ENCODE results near the gene APBB2. TPM values are rescaled to one million over a fixed set of nuclear protein-coding genes. Genes with fewer than 3 reads are reported as not detected.

APBB2 gene
- total RNA-seq (10 to 100 TPM; 55.6 to 94.8 TPM), polyA plus RNA-seq (ENCODE audit: insufficient read length in 6 of 6) (10 to 100 TPM; 42.5 to 57.7 (median 50.4) TPM)
- long read RNA-seq, donor 1, partial matches to known transcripts = 14 of 17 reads
- long read RNA-seq, donor 1, other reads (novel, unspliced or antisense) = 0 of 17 reads
- long read RNA-seq, donor 2, full-length matches to known transcripts = 4 of 16 reads
- long read RNA-seq, donor 2, partial matches to known transcripts = 12 of 16 reads
- long read RNA-seq, donor 2, other reads (novel, unspliced or antisense) = 0 of 16 reads
- long read RNA-seq, donor 3, partial matches to known transcripts = 0 of 2 reads
- long read RNA-seq, donor 3, other reads (novel, unspliced or antisense) = 0 of 2 reads
- long read RNA-seq, donor 4, full-length matches to known transcripts = 1 of 4 reads
- long read RNA-seq, donor 4, partial matches to known transcripts = 3 of 4 reads
- long read RNA-seq, donor 4, other reads (novel, unspliced or antisense) = 0 of 4 reads
- long read RNA-seq, donor 5 = 0 reads
- long read RNA-seq, donor 6, partial matches to known transcripts = 6 of 7 reads
- long read RNA-seq, donor 6, other reads (novel, unspliced or antisense) = 0 of 7 reads
- long read RNA-seq, donor 7 = 0 reads
- long read RNA-seq, donor 8, partial matches to known transcripts = 0 of 3 reads
- long read RNA-seq, donor 8, other reads (novel, unspliced or antisense) = 0 of 3 reads
- long read RNA-seq, donor 9 = 0 reads
- long read RNA-seq, donor 10, partial matches to known transcripts = 3 of 3 reads
- long read RNA-seq, donor 10, other reads (novel, unspliced or antisense) = 0 of 3 reads
- long read RNA-seq, donor 11, transcript APBB2-204 (7 exons, 1,681 nt) = major isoform, 8 of 20 reads
- long read RNA-seq, donor 11, partial matches to known transcripts = 6 of 20 reads
- long read RNA-seq, donor 11, other reads (novel, unspliced or antisense) = 0 of 20 reads
- long read RNA-seq, donor 12, partial matches to known transcripts = 0 of 2 reads
- long read RNA-seq, donor 12, other reads (novel, unspliced or antisense) = 0 of 2 reads

DNA sequence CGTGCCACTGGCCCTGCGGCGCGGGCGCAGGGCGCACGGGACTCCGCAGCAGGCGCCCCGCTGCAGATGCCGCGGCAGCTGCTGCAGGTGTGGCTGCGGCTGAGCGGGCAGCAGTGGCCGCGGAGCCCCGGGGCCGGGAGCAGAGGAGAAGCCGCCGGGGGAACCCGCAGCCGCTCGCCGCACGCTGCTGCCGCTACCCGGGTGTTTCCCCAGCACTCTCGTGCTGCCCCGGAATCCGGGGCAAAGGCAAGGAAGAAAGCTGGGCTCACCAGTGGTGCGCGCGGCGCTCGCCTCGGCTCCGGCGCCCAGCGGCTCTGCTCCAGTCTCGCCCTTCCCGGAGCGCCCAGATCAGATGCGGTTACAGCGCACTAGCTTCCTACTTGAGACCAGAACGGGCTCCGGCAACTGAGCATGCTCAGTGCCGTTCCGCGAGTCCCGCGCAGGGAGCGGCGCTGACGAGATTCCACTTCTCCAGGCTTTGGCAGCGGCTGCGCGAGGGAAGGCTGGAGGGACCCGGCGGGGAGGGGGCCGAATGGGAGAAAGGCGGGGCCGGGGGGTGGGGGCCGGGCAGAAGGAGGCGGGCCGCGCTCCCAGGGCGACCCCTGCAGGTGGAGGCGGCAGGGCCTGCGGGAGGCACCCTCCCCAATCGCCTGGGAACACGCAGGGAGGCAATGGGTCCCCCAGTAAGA, at the start of gene APBB2:
APBB2 (minus strand) TSS at position 407 of the 689 bp plus-strand sequence. CDS start 181,288 bp downstream, outside the sequence.
- Histone ChIP-seq H3K4me3 (peak within 1 kb of the TSS; percentile 75 to 93), H3K27ac (peak within 1 kb of the TSS; percentile 84 to 88), H3K9me3 (no peaks in the 10 kb centered on the region), H3K4me1 (peaks cover 6 to 53% of the 10 kb centered on the region in 2 donors), H3K27me3 (peaks cover 0 to 64% of the 10 kb centered on the region in 2 donors), H3K36me3 (no peaks in the 10 kb centered on the region)
- TF ChIP-seq, protein P1, sequence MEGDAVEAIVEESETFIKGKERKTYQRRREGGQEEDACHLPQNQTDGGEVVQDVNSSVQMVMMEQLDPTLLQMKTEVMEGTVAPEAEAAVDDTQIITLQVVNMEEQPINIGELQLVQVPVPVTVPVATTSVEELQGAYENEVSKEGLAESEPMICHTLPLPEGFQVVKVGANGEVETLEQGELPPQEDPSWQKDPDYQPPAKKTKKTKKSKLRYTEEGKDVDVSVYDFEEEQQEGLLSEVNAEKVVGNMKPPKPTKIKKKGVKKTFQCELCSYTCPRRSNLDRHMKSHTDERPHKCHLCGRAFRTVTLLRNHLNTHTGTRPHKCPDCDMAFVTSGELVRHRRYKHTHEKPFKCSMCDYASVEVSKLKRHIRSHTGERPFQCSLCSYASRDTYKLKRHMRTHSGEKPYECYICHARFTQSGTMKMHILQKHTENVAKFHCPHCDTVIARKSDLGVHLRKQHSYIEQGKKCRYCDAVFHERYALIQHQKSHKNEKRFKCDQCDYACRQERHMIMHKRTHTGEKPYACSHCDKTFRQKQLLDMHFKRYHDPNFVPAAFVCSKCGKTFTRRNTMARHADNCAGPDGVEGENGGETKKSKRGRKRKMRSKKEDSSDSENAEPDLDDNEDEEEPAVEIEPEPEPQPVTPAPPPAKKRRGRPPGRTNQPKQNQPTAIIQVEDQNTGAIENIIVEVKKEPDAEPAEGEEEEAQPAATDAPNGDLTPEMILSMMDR (IDR thresholded peaks at IDR 0.05) = peak; percentile 75 to 80
- peak; percentile 87 for ATAC-seq
- intact Hi-C loops (cut with DNase I) = loop anchor here in 1 of 2 donors (5.0 kb wide), 2 partner anchors 237 to 287 kb away; no protein-coding TSS in a partner anchor
- peak; percentile 94 to 99 (median 94) for DNase-seq

- Histone ChIP-seq H3K27ac (no peak overlapping the region), H3K9me3 (no peaks in the 10 kb centered on the region), H3K36me3 (no peaks in the 10 kb centered on the region), H3K4me1 (peaks cover 7 to 8% of the 10 kb centered on the region in 2 donors), H3K27me3 (peaks cover 9 to 26% of the 10 kb centered on the region in 2 donors), H3K4me3 (no peak overlapping the region)
- DNase-seq (no peak), ATAC-seq (no peak)
- intact Hi-C loops (cut with DNase I) = no loop called here
- TF ChIP-seq, protein P1 (IDR thresholded peaks at IDR 0.05) = no peak
Observed at GRCh38 chr4:41262198-41262597, 47.9 kb upstream of the APBB2 start.

- H3K4me3 ChIP-seq = no peak overlapping the region
- intact Hi-C loops (cut with DNase I) = no loop called here
- peaks cover 12 to 16% of the 10 kb centered on the region in 2 donors for H3K4me1 ChIP-seq
- H3K27me3 ChIP-seq = peaks cover 23 to 46% of the 10 kb centered on the region in 2 donors
- no peak overlapping the region for H3K27ac ChIP-seq
- H3K9me3 ChIP-seq = no peaks in the 10 kb centered on the region
- ATAC-seq (no peak), DNase-seq (no peak)
- TF ChIP-seq, protein P1 (IDR thresholded peaks at IDR 0.05) = no peak
- no peaks in the 10 kb centered on the region for H3K36me3 ChIP-seq
Observed at GRCh38 chr4:41260116-41260733, 45.9 kb upstream of the APBB2 start.

DNA sequence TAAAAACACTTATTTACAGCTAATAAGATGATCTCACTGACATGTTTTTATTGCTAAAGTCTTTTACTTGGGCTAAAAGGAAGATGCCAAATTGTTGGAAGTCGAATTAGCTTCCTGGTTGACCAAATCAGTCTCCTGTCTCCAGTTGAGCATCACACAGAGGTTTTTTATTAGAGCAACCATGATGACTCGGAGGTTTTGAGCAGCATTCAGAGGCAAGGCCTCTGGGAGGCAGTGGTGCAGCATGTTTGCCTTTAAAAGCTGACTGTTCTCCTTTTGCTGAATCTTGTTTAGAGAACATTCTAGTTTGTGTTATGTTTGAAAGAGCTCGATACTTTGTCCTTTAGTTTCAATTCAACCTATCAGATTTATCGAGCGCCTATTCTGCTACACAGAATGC, 44.4 kb upstream of the APBB2 start:
- peak in 2 of 4 donors; percentile 33 to 70 for DNase-seq
- ATAC-seq = peak; percentile 55
- no peak overlapping the region for H3K4me3 ChIP-seq
- H3K36me3 ChIP-seq = no peaks in the 10 kb centered on the region
- H3K9me3 ChIP-seq = no peaks in the 10 kb centered on the region
- H3K27me3 ChIP-seq = peaks cover 23 to 54% of the 10 kb centered on the region in 2 donors
- H3K4me1 ChIP-seq = peaks cover 12 to 16% of the 10 kb centered on the region in 2 donors
- intact Hi-C loops (cut with DNase I) = no loop called here
- H3K27ac ChIP-seq = no peak overlapping the region
- TF ChIP-seq, protein P1 (IDR thresholded peaks at IDR 0.05) = peak in 1 of 2 donors; percentile 26
